ENCODE results near the gene URM1.

URM1 gene

DNA sequence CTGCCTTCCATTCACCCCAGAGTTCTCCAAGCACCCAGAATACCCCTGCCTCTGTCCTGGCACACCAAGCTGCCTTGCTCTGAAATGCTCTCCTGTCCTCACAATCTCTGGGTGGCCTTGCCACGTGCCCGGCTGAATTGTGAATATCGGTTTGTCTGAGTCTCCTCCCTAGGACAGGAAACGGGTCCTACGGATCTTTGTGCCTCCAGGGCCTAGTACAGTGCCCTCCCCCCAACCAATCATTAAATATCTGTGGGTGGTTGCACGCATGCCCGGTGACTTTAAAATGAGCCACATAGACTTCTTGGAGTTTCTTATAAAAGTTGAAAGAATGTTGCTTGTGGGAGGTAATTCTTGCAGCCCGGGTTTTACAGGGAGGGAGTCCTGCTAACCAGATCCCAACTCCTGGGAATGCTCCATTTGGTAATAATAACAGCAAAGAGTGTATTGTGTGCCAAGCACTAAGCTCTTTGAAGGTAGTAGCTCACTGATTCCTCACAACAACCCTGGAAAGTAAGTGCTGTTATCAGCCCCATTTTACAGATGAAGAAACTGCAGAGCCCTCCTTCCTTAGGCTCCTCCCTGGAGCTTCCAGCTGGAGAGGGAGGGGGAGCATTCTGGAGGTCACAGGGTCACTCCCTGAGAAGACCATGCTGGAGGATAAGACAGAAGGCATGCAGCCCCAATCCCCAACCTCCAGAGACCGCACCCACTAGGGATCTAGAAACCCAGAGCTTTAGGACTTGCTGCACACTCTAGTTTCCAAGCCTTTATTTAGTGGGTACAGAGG, 23.4 kb downstream of the URM1 start:
- TF ChIP-seq, protein P1, sequence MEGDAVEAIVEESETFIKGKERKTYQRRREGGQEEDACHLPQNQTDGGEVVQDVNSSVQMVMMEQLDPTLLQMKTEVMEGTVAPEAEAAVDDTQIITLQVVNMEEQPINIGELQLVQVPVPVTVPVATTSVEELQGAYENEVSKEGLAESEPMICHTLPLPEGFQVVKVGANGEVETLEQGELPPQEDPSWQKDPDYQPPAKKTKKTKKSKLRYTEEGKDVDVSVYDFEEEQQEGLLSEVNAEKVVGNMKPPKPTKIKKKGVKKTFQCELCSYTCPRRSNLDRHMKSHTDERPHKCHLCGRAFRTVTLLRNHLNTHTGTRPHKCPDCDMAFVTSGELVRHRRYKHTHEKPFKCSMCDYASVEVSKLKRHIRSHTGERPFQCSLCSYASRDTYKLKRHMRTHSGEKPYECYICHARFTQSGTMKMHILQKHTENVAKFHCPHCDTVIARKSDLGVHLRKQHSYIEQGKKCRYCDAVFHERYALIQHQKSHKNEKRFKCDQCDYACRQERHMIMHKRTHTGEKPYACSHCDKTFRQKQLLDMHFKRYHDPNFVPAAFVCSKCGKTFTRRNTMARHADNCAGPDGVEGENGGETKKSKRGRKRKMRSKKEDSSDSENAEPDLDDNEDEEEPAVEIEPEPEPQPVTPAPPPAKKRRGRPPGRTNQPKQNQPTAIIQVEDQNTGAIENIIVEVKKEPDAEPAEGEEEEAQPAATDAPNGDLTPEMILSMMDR (IDR thresholded peaks at IDR 0.05; ENCODE audit: control insufficient read depth, extremely low read depth, insufficient read depth), result no peak
- no peak for DNase-seq (ENCODE audit: low read depth)
- no peak overlapping the region for H3K4me3 ChIP-seq (ENCODE audit: low read depth, low read length)

DNA sequence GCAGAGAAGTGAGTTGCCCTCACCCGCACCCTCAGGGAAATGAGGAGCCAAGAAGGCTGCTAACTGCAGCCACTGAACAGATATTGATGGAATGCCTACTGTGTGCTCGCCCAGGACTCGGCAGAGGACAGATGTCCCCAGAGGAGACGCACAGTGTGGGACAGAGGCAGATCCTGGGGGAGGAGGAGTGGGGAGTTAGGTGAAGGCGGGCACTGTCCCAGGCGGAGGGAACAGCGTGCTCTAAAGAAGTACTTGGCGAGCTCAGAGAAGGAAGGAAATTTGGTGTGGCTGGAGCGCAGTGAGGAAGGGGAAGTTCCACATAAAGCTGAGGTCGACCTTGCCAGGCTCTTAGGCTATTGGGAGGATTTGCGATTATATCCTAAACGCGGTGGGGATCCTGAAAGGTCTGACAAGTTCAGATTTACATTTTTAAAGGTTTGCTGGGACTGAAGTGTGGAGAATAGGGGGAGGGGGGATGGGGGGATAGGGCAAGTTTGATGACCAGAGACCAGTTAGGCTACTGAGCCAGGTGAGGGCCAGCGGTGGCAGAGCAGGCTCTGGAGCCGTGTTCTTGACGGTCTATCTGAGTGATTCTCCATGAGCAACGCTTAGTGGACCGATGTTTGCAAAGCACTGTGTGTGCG, 25.9 kb downstream of the URM1 start:
- TF ChIP-seq, protein P1 (IDR thresholded peaks at IDR 0.05; ENCODE audit: control insufficient read depth, extremely low read depth, insufficient read depth), result no peak
- no peak for DNase-seq (ENCODE audit: low read depth)
- no peak overlapping the region for H3K4me3 ChIP-seq (ENCODE audit: low read depth, low read length)

DNA sequence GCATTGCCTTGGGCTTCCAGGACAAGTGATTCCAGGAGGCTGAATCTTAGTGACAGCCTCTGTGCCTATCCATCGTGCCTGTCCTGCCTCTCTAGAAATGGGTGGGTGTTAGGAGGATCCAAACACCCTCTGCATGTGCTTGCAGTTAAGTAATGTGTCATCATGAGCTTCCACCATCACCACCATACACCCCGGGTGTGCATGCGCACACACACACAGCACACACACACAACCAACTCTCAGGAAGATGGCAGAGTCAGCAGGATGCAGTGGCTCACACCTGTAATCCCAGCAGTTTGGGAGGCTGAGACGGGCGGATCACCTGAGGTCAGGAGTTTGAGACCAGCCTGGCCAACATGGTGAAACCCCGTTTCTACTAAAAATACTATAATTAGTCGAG, 26.7 kb downstream of the URM1 start:
- TF ChIP-seq, protein P1 (IDR thresholded peaks at IDR 0.05; ENCODE audit: control insufficient read depth, extremely low read depth, insufficient read depth), result no peak
- no peak overlapping the region for H3K4me3 ChIP-seq (ENCODE audit: low read depth, low read length)
- no peak for DNase-seq (ENCODE audit: low read depth)

DNA sequence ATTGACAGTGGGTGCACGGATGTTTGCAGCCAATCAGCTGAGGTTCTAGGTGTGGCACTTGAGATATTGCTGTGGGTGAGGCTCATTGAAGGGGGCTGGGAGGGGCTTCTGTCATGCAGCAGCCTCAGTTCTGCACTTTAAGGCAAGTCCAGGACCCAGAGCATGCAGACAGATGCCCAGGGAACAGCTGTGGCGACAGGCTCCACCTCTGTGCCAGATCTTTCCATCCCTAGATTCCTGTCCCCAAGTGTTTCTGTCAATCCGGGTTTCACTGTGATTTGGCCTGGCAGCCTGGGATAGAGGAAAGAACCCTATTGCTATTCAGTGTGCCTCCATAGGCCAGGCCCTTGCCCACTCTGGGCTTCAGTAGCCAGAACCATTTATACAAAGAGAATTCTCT, 28.7 kb downstream of the URM1 start:
- DNase-seq (ENCODE audit: low read depth), result no peak
- H3K4me3 ChIP-seq (ENCODE audit: low read depth, low read length), result no peak overlapping the region
- TF ChIP-seq, protein P1 (IDR thresholded peaks at IDR 0.05; ENCODE audit: control insufficient read depth, extremely low read depth, insufficient read depth), result no peak

DNA sequence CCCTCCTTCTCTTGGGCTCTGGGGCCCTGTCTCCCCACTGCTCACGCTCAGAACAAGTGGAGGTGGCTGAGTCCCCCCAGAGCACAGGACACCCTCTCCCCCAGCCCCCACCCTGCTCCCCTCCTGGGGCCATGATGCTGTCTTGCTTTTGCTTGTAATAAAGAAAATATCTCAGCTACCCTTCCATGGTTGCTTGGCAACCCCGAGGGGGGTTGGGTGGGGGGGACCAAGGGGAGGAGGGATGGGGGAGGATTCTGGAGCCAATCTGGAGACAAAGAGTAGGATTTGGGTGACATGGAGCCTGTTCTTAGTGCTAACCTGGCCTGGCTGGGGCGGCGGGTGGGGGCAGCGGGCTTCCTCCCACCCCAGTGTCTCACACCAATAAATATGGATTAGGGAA, 33.4 kb downstream of the URM1 start:
- DNase-seq (ENCODE audit: low read depth), result no peak
- H3K4me3 ChIP-seq (ENCODE audit: low read depth, low read length), result no peak overlapping the region
- TF ChIP-seq, protein P1 (IDR thresholded peaks at IDR 0.05; ENCODE audit: control insufficient read depth, extremely low read depth, insufficient read depth), result no peak

DNA sequence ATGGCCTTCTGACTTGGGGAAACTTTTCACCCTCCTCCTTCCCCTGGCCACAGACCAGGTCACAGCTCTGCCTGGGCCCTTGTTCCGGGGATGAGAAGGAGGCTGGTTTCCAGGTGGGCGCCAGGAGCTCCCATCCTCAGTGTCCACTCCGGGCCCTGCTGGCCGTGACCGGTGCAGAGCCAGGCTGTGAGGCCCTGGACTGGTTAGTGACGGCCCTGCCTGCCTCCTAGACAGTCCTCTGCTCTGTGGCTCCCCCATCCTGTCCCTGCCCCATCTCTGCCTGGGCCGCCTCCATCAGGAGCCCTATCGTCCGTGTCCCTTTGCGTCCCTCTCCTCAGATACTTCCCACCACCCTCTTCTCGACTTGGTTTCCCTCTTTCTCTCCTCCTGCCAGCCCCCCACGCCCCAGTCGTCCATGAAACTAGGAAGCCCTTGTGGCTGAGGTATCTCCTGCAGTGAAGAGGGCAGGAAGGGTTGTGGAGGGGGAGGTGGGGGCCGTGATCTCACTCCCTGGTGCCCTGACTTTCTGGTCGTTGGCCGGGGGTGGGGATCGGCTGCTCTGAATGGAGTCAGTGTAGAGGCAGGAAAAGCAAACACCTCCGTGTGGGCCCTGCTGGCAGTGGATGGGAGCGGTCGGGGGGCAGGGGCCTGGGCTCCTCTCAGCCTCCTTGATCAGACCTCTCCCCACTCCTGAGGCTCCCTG, 34.1 kb downstream of the URM1 start:
- no peak for DNase-seq (ENCODE audit: low read depth)
- H3K4me3 ChIP-seq (ENCODE audit: low read depth, low read length), result no peak overlapping the region
- TF ChIP-seq, protein P1 (IDR thresholded peaks at IDR 0.05; ENCODE audit: control insufficient read depth, extremely low read depth, insufficient read depth), result no peak
